NCI-H2171 (cell line): ENCODE results near the gene PPP6C.
"Not testable (repeated sequence)": the region's sequence is repeated elsewhere in the genome, so short reads cannot be mapped to it uniquely, and the experiment has no call there.

Experiments
- DNase-seq: peaks from one replicate; lab custom pipeline; 2025; lab: John Stamatoyannopoulos, UW

PPP6C gene

DNA sequence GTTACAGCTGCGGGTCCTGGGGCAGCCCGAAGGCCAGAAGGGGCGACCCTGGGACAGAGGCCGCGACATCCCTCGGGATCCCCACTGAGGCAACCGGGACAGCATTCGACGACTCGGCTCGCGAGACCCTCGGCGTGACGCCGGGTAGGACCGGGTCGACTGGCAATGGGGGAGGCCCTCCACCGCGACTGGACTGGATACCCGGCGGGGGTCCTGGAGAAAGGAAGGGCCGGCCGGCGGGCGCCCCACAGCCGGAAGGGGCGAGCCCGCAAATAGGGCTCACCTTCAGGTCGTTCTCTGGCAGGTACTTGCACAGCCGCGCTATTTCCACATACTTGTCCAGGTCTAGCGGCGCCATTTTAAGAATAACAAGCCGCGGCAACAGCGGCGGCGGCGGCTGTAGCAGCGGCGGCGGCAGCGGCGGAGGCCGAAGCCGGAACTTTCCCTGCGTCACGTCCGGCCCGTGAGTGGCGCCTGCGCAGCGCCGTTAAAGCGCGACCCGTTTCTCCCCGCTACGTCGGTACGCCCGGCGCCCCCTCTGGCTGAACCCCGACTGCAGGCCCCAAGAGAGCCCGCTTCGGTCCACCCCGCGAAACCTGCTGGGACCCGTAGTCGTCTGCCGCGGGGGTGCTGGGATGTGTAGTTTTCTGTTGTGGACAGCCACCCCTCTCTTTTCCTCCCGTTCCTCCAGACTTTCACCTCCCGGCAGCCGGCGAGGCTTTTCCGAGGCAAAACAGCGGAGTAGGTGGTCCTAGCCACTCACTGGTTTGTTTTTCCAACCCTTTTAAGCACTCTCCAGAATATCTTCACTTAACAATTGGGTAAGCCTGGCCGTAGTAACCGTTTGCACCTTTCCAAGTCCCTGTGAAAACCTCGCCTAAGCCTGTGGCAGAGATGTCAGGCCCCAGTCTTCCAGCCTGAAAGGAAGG, at the start of gene PPP6C:
TSS of gene PPP6C (minus strand) at position 443 of the 929 bp plus-strand sequence. CDS start at position 358, 85 bp downstream.
- DNase-seq, result peak; percentile 95

DNA sequence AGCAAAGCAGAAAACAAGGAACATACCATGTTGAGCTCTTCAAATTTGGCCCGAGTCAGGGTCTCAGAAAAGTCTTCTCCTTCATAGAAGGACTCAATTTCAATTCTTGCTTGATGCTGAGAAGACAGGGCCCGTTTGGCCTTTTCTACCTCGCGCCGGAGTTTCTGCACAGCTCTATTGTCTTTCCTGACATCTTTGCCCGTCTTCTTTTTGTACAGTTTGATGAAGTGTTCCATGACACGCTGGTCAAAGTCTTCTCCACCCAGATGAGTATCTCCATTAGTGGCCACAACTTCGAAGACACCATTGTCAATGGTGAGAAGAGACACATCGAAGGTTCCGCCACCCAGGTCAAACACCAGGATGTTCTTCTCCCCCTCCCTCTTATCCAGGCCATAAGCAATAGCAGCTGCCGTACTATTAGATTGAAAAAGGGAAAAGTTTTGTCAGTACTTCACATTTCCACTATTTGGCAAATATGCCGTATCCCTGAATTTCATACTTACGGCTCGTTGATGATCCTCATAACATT, 49.4 kb upstream of the PPP6C start:
- DNase-seq, result no peak

DNA sequence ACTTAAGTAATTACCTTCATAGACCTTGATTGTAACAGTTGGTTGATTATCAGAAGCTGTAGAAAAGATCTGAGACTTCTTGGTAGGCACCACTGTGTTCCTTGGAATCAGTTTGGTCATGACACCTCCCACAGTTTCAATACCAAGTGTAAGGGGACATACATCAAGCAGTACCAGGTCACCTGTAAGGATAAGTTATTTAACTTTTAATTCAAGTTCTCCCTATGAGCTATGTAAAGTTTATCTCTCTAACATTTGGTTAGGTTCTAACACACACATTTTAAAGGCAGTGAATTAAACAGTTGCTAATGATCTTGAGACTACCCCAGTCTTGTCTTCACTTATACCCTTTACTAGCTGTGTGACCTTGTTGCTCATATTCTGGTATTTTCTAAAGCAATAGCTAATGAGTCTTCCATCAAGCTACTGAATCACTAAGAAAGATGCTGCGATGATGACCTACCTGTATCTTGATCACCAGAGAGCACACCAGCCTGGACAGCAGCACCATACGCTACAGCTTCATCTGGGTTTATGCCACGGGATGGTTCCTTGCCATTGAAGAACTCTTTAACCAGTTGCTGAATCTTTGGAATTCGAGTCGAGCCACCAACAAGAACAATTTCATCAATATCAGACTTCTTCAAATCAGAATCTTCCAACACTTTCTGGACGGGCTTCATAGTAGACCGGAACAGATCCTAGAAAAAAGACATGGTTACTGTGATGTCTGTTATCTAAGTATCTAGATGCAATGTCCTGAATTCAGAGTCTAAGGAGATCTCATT, 48.7 kb upstream of the PPP6C start:
- DNase-seq, result no peak

DNA sequence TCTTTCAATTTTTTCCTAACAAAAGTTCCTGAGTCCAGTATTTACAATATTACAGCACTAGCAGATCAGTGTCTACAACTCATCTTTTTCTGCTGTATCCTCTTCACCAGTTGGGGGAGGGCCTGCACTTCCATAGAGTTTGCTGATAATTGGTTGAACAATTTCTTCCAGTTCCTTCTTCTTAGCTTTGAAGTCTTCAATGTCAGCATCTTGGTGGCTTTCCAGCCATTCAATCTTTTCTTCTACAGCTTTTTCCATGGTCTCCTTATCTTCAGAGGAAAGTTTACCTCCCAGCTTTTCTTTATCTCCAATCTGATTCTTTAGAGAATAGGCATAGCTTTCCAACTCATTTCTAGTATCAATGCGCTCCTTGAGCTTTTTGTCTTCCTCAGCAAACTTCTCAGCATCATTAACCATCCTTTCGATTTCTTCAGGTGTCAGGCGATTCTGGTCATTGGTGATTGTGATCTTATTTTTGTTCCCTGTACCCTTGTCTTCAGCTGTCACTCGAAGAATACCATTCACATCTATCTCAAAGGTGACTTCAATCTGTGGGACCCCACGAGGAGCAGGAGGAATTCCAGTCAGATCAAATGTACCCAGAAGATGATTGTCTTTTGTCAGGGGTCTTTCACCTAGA, 47.0 kb upstream of the PPP6C start:
- not testable (repeated sequence) for DNase-seq

DNA sequence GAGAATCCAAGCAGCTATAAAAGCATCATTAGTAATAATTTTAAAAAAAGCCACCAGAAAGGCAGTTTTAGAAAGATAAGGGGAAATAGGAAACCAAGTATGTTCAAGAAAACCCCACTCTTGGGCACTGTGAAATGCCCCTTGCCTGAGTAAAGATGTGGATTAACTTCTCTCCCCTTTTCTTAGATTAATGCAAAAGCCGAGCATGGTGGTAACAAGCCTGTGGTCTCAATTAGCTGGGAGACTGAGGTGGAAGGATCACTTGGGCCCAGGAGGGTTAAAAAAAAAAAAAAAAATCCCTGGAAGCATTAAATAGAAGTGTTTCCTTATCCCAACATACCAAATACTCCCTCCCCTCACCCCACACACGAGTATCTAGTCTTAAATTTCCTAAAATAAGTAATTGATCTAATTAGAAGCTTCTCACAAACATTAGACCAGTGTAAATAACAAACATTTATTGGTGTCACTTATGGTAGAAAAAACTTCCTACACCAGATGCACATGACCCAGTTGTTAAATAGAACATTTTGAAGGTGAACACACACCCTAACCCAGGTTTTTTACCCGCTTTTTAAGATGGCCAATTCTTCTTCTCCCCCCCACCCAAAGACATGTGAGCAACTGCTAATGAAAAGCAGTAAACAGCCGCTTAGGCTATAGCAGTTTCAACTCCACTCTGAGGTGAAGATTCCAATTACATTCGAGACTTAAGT, 46.4 kb upstream of the PPP6C start:
- DNase-seq, result no peak

DNA sequence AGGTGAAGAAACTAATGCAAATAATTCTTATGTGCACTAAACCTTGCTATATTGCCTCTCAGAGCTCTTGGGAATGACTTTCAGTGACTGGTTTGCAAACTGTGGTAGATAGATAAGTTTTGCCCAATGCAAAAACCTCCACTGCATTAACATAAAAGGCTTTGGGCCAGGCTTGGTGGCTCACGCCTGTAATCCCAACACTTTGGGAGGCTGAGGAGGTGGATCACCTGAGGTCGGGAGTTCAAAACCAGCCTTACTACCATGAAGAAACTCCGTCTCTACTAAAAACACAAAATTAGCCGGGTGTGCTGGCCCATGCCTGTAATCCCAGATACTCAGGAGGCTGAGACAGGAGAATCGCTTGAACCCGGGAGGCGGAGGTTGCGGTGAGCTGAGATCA, 44.5 kb upstream of the PPP6C start:
- not testable (repeated sequence) for DNase-seq

DNA sequence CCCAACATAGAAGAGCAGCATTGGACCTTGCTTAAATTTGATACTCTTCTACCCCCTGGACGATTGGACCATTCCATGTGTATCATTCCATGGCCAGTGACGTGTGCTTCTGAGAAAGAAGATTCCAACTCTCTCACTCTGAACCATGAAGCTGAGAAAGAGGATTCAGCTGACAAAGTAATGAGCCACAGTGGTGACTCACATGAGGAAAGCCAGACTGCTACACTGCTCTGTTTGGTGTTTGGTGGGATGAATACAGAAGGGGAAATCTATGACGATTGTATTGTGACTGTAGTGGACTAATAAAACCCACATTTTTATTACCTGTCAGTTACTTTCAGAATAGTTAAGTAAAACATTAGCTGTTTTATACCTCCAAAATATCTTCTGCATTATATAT, 44.1 kb upstream of the PPP6C start:
- DNase-seq, result no peak

DNA sequence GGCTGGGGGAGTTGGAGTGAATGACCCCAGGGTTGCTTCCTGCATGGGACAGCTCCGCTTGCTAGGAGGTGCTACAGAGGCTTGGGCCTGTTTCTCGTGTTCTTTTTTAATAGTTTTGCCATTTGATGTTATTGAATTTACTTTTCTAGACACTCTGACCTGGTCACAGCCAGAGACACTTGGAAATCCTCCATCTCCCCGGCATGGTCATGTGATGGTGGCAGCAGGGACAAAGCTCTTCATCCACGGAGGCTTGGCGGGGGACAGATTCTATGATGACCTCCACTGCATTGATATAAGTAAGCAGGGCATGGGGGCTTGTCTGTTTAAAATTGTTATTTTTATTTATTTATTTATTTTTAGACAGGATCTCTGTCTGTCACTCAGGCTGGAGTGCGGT, 38.2 kb upstream of the PPP6C start:
- no peak for DNase-seq

DNA sequence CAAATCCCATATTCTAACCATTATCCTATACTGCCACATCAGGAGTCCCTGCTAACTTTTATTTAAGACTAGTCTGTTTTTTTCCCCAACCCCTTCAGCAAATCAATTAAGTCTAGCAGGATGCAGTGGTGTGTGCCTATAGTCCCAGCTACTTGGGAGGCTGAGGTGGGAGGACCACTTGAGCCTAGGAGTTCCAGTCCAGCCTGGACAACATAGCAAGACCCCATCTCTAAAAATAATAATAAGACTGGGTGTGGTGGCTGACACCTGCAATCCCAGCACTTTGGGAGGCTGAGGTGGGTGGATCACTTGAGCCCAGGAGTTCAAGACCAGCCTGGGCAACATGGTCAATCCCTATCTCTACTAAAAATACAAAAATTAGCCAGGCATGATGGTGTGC, 35.3 kb upstream of the PPP6C start:
- DNase-seq, result not testable (repeated sequence)

DNA sequence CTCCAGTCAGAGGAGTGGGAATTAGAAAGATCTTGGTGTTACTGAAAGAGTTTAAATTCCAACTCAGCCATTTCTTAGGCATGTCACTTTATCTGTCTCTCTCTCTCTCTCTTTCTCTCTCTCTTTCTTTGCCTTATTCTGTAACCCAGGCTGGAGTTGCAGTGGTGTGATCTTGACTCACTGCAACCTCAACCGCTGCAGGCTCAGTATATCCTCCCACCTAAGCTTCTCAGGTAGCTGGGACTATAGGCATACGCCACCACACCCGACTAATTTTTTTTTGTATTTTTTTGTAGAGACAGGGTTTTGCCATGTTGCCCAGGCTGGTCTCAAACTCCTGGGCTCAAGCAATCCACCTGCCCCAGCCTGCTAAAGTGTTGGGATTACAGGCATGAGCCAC, 29.0 kb upstream of the PPP6C start:
- no peak for DNase-seq

DNA sequence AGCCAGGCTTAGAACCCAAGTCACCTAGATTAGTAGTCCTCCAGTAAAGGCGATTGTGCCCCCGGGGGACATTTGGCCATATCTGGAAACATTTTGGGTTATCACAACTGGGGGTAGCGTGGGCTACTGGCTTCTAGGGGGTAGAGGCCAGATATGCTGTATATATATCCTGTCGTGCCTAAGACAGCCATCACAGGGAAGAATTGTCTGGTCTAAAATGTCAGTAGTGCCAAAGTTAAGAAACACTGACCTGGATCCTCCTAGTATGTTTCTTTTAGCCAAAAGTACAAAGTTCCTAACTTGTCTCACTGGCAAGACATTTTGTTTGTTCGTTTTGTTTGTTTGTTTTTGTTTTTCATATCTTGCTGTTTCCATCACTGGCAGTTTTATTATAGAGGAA, 24.6 kb upstream of the PPP6C start:
- DNase-seq, result no peak

DNA sequence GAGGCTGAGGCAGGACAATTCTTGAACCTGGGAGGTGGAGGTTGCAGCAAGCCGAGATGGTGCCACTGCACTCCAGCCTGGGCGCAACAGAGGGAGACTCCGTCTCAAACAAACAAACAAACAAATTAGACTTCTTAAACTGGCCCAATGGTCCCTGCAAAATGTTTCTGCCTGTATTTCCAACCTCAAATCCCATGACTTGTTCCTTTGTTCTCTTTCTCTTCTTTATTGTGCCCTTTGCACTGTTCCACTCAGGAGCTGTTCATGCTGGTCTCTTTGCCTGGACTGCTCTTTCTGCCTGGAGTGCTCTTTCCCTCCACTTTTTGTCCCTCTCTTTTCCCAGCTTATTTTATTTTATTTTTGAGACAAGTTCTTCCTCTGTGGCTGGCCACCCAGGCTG, 14.9 kb upstream of the PPP6C start:
- no peak for DNase-seq

DNA sequence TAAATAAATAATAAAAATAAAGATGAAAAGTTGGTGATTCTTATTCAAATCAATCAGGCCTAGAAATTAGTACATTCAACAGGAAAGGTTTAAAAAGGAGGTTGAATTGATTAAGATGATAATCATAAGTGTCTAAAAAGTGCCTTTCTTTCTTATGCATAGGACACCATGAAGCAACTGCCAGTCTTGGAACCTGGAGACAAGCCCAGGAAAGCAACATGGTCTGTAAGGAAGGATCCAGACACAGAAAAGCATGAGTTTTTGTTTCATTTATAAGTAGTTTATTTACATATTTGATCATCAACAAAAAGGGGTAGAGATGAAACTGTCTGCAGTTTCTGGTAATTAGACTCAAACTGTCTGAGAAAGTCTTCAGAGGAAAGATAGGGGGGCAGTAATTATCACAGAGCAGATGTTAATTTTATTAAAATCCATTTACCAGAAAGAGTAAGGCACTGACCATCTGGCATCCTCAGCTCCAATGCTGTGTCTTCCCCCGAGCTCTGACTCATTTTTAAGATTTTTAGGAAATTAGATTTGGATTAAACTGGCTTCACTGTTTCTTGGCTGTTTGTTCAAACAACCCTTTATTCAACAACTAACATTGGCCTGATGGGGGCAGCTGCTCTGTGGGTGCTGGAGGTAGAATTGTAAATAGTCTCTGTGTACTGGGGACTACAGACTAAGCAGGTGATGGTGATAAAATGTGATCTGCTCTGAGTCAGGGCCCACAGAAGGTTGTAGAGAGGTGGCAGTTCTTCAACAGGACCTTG, 13.4 kb upstream of the PPP6C start:
- no peak for DNase-seq

DNA sequence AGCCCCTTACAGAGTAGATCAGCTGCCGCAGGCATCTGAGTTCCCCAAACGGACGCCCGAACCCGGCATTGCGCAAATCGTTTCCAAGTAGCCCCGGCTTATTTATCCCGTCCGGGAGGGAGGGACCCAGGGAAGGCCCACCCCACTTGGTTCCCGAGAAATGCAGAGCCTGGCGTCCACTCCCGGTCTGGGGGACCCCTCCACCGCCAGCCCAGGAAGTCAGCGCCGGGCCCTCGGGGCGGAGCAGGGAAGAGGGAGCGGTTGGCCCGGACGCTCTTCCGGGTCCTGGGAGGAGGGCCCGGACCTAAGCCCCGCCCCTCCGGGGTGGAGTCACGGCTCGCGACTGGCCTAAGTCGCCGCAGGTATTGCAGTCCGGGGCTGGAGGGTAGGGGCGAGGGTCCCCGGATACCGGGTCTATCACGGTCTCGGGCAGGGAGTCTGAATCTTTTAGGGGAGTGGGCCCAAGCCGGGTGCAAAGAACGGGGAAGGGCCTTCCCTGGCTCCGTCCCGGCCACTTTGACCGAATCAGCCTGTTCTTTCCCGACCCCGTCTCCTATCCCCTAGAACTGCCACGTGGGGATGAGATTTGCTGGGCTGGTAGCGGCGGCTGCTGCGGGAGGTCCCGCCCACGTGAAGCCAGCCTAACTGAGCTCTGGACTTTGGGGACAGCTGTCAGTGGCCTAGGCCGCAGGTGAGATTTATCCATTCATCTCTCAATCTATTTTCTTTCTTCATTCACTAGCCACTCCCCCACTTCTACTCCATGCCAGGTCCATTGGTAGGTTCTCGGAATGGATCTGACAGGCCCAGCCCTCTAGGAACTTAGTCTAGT, 10.8 kb upstream of the PPP6C start, which contains the start of gene RABEPK:
TSS of gene RABEPK (plus strand) at position 327 of the 832 bp plus-strand sequence. CDS start 2,472 bp downstream, outside the sequence.
- DNase-seq, result peak; percentile 87

DNA sequence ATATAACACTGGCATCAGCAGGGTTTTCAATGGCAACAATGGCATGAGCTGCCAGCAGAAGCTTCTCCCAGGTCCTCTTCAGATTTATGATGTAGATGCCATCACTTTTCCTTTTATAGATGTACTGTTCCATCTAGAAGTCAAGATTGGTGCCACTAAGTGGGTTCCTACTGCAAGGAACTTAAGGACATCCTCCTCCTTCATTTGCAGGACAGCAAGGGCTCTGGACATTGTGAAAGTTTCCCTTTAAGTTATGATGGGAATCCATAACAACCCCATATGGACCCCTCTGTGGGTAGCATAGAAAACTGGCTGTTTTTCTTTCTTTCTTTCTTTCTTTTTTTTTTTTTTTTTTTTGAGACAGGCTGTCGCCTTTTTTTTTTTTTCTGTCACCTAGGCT, 6.0 kb upstream of the PPP6C start:
- not testable (repeated sequence) for DNase-seq

DNA sequence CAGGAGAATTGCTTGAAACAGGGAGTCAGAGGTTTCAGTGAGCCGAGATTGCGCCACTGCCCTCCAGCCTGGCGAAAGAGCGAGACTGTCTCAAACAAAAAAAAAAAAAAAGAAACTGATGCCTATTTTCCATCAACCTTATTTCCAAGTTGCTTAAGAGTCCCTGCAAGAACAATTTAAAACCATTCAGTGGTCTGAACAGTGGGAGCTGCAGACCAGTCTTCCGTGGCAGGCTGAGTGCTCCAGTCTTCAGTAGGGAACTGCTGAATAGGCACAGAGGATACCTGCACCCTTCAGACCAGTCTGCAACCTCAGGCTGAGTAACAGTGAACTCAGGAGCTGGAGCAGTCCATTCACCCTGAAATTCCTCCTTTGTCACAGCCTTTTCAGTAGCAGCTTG, 4.9 kb upstream of the PPP6C start:
- DNase-seq, result not testable (repeated sequence)

DNA sequence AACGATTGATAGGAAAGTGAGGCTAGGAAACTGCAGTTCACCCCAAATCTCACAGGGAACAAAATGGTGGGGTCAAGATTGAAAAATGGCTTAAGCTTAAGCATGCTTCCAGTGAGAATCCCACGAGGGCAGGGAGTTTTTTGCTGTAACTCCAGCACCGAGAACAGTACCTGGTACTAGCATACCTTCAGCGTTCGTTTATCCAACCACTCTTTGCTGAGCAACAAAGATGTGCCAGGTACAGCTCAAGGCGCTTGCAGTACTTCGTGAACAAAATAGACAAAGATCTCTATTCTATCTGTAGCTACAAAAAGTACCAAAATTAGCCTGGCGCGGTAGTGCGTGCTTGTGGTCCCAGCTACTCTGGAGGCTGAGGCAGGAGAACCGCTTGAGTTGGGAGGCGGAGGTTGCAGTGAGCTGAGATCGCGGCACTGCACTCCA, 778 bp upstream of the PPP6C start:
- no peak for DNase-seq

DNA sequence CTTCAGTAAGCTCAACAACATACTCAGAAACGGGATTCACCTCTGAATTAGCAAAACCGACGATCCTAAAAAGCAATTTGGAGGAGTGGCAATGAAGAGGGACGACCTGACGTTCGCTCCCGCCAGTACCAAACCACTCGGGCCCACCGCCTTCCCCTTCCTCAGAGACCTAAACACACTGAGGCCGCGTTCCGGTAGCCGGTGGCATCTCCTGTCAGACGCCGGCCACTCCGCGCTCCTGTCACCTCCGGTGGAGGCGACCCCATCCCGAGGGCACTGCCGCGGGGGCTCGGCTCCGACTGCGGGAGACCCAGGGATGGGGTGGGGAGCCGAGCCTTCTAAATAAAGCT, 617 bp downstream of the PPP6C start:
- DNase-seq, result no peak

DNA sequence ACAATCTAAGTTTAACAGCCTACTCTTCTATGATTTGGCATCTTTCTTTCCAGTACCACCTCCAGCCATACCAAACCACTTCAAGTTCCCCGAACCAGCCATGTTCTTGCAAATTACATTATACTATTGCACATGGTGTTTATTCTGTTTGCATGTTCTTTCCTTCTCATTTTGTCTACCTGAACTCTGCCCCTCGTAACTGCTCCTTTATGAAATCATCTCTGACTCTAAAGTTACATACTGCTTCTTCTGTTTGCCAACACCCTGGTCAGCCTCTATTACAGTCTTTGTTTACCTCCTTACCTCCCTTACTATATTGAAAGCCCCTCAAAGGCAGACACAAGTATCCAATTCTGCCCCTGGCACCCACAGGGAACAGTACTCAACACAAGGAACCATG, 6.0 kb downstream of the PPP6C start:
- no peak for DNase-seq

DNA sequence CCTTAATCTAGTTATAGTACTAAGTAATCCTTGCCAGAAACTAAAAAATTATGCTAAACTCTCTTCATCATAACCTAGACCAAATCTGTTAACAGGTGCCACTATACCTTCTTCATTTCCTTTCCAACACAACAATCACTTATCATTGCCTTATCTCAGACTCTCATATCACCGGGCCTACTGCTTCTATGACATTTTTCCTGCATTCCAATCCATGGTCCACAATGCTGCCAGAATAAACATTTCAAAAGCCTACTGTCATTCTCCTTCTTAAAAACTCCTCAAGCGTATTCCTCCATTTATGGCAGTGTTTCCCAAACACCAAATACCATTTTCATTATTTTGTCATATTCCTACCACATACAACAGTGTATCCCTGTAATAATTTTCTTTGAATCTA, 6.5 kb downstream of the PPP6C start:
- DNase-seq, result no peak
